WTC11 (cell line): ENCODE results near the gene NINJ2. TPM values are rescaled to one million over a fixed set of nuclear protein-coding genes. Genes with fewer than 3 reads are reported as not detected.

Experiments
- ATAC-seq: fragments of 200-7000 bp; cut with Tn5 transposase; 2 replicates; pipeline ENCODE4 v1.10.0; 2021; ENCODE audit warnings: mild to moderate bottlenecking, moderate library complexity
- CTCF ChIA-PET: fragments of 300-600 bp; sonication (Branson Sonifier 250); formaldehyde crosslinking; loops from one replicate; lab custom pipeline; 2021; ENCODE audit warnings: antibody characterized with exemption; lab: Charles Lee
- POLR2A ChIA-PET: fragments of 350-600 bp; sonication (Branson Sonifier 250); formaldehyde crosslinking; loops from one replicate; lab custom pipeline; 2021; ENCODE audit warnings: antibody characterized with exemption; lab: Charles Lee
- DNase-seq: peaks from one replicate; pipeline ENCODE4 v3.0.0; 2021; ENCODE audit warnings: low spot score
- H3K27ac Mint-ChIP-seq: 2 replicates; pipeline ENCODE4 v1.8.0; 2021; ENCODE audit warnings: mixed read lengths
- H3K27me3 Mint-ChIP-seq: 2 replicates; pipeline ENCODE4 v1.8.0; 2021; ENCODE audit warnings: low read depth, mild to moderate bottlenecking, moderate library complexity, mixed read lengths
- H3K36me3 Mint-ChIP-seq: 2 replicates; pipeline ENCODE4 v1.8.0; 2021; ENCODE audit warnings: mixed read lengths
- H3K4me1 Mint-ChIP-seq: 2 replicates; pipeline ENCODE4 v1.8.0; 2022; ENCODE audit warnings: mixed read lengths
- H3K4me3 Mint-ChIP-seq: 2 replicates; pipeline ENCODE4 v1.8.0; 2021; ENCODE audit warnings: mild to moderate bottlenecking, moderate library complexity, mixed read lengths
- H3K9me3 Mint-ChIP-seq: 2 replicates; pipeline ENCODE4 v1.8.0; 2021; ENCODE audit warnings: mixed read lengths
- AR ChIP-seq: fragments of 250-450 bp; sonication (Bioruptor Pico); IDR thresholded peaks from 2 replicates; pipeline ENCODE4 v1.9.0; 2021; ENCODE audit warnings: mild to moderate bottlenecking
- CREB1 ChIP-seq: sonication (generic); formaldehyde crosslinking; IDR thresholded peaks from 2 replicates; pipeline ENCODE4 v1.8.0; 2023; ENCODE audit warnings: mild to moderate bottlenecking, missing genetic modification reagents
- CREM ChIP-seq: sonication (generic); formaldehyde crosslinking; IDR thresholded peaks from 2 replicates; pipeline ENCODE4 v1.8.1; 2022; ENCODE audit warnings: mild to moderate bottlenecking, missing genetic modification reagents, moderate library complexity
- E2F4 ChIP-seq: sonication (generic); formaldehyde crosslinking; IDR thresholded peaks from 2 replicates; pipeline ENCODE4 v1.8.1; 2022; ENCODE audit warnings: low read depth, mild to moderate bottlenecking, moderate library complexity, missing genetic modification reagents, borderline replicate concordance
- E2F5 ChIP-seq: sonication (generic); formaldehyde crosslinking; IDR thresholded peaks from 2 replicates; pipeline ENCODE4 v1.8.1; 2022; ENCODE audit warnings: mild to moderate bottlenecking, moderate library complexity, missing genetic modification reagents
- ESRRA ChIP-seq: sonication (generic); formaldehyde crosslinking; IDR thresholded peaks from 2 replicates; pipeline ENCODE4 v1.8.1; 2022; ENCODE audit warnings: mild to moderate bottlenecking, missing genetic modification reagents, borderline replicate concordance
- FOXP4 ChIP-seq: sonication (generic); formaldehyde crosslinking; IDR thresholded peaks from 2 replicates; pipeline ENCODE4 v1.8.0; 2022; ENCODE audit warnings: mild to moderate bottlenecking, missing genetic modification reagents
- KAT7 ChIP-seq: sonication (generic); formaldehyde crosslinking; IDR thresholded peaks from 2 replicates; pipeline ENCODE4 v1.8.1; 2023; ENCODE audit warnings: missing genetic modification reagents, mild to moderate bottlenecking, borderline replicate concordance
- MLX ChIP-seq: sonication (generic); formaldehyde crosslinking; IDR thresholded peaks from 2 replicates; pipeline ENCODE4 v1.8.1; 2023; ENCODE audit warnings: mild to moderate bottlenecking, missing genetic modification reagents, moderate library complexity
- NR3C1 ChIP-seq: sonication (generic); formaldehyde crosslinking; conservative IDR thresholded peaks from 2 replicates; pipeline ENCODE4 v1.8.1; 2023; ENCODE audit warnings: low read depth, mild to moderate bottlenecking, missing genetic modification reagents
- OVOL2 ChIP-seq: fragments of 250-450 bp; sonication (Bioruptor Pico); IDR thresholded peaks from 2 replicates; pipeline ENCODE4 v1.9.0; 2021; ENCODE audit warnings: mild to moderate bottlenecking, borderline replicate concordance
- PRRX2 ChIP-seq: fragments of 250-450 bp; sonication (Bioruptor Pico); IDR thresholded peaks from 2 replicates; pipeline ENCODE4 v1.8.0; 2021; ENCODE audit warnings: mild to moderate bottlenecking
- RORB ChIP-seq: fragments of 250-450 bp; sonication (Bioruptor Pico); IDR thresholded peaks from 2 replicates; pipeline ENCODE4 v1.9.0; 2021; ENCODE audit warnings: mild to moderate bottlenecking
- STAT6 ChIP-seq: sonication (generic); formaldehyde crosslinking; conservative IDR thresholded peaks from 2 replicates; pipeline ENCODE4 v1.8.1; 2023; ENCODE audit warnings: mild to moderate bottlenecking, low read depth, missing genetic modification reagents, moderate library complexity
- TCF7 ChIP-seq: sonication (generic); formaldehyde crosslinking; IDR thresholded peaks from 2 replicates; pipeline ENCODE4 v1.8.0; 2022; ENCODE audit warnings: mild to moderate bottlenecking, low read depth, missing genetic modification reagents, moderate library complexity
- ZBTB21 ChIP-seq: sonication (generic); formaldehyde crosslinking; IDR thresholded peaks from 2 replicates; pipeline ENCODE4 v1.8.1; 2023; ENCODE audit warnings: mild to moderate bottlenecking, missing genetic modification reagents, borderline replicate concordance
- ZNF219 ChIP-seq: sonication (generic); formaldehyde crosslinking; IDR thresholded peaks from 2 replicates; pipeline ENCODE4 v1.8.0; 2023; ENCODE audit warnings: missing genetic modification reagents, mild to moderate bottlenecking, borderline replicate concordance
- total RNA-seq: library from RNA; stranded (reverse); gene quantifications from 3 replicates; pipeline ENCODE4 v1.2.3, GENCODE V29; 2021

Gene NINJ2
- total RNA-seq, 1 experiment from 2014 or later = 0.42 TPM

- TF ChIP-seq KAT7 (CRISPR knock-in tag) = no peak
- no peak for TF ChIP-seq ZBTB21 (CRISPR knock-in tag)
- no peak for TF ChIP-seq MLX (CRISPR knock-in tag)
Observed at GRCh38 chr12:531951-532585, 131.2 kb downstream of the NINJ2 start (continued).

- Mint-ChIP-seq H3K36me3 (peaks cover 24% of the 10 kb centered on the region), H3K4me1 (no peaks in the 10 kb centered on the region), H3K4me3 (no peak overlapping the region), H3K9me3 (peaks cover 29% of the 10 kb centered on the region), H3K27ac (no peak overlapping the region), H3K27me3 (peaks cover 3% of the 10 kb centered on the region)
- no peak for ATAC-seq
- TF ChIP-seq PRRX2 (CRISPR knock-in tag) (no peak), ESRRA (CRISPR knock-in tag) (no peak), RORB (CRISPR knock-in tag) (no peak), AR (no peak), CREB1 (CRISPR knock-in tag) (no peak), NR3C1 (no peak), E2F5 (CRISPR knock-in tag) (no peak), STAT6 (CRISPR knock-in tag) (no peak), TCF7 (no peak), CREM (CRISPR knock-in tag) (no peak), E2F4 (no peak), ZNF219 (CRISPR knock-in tag) (no peak), OVOL2 (no peak), FOXP4 (CRISPR knock-in tag) (no peak)
- no peak for DNase-seq
- CTCF ChIA-PET = interaction anchor here (0.8 kb wide), 1 partner anchor 17 kb away, joined by 3 read pairs; no protein-coding TSS in a partner anchor
- POLR2A ChIA-PET = no interaction called here
Observed at GRCh38 chr12:530821-531220, 132.4 kb downstream of the NINJ2 start.
